ENCODE measurements around the gene AGAP2. TPM values are rescaled to one million over a fixed set of nuclear protein-coding genes. Genes with fewer than 3 reads are reported as not detected.

The AGAP2 gene
- total RNA-seq, 4 donors from 2014 or later, result 0.49 to 2.8 (median 2.0) TPM

DNA sequence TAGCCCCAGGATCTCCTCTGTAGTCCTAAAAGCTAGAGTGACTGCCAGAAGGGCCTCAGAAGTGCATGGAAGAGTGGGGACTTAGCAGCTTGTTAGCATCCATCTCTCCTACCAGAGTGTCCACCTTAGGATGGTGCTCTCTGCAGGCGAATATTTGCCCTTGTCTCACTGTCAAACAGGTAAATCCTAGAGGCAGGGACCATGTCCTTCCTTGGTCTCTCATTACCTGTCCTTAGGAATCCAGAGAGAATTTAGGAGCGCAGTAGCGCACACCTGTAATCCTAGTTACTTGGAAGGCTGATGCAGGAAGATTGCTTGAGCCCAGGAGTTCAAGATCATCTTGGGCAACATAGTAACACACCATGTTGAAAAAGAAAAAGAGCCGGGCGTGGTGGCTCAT, 21.4 kb downstream of the AGAP2 start:
- TF ChIP-seq, protein P1, sequence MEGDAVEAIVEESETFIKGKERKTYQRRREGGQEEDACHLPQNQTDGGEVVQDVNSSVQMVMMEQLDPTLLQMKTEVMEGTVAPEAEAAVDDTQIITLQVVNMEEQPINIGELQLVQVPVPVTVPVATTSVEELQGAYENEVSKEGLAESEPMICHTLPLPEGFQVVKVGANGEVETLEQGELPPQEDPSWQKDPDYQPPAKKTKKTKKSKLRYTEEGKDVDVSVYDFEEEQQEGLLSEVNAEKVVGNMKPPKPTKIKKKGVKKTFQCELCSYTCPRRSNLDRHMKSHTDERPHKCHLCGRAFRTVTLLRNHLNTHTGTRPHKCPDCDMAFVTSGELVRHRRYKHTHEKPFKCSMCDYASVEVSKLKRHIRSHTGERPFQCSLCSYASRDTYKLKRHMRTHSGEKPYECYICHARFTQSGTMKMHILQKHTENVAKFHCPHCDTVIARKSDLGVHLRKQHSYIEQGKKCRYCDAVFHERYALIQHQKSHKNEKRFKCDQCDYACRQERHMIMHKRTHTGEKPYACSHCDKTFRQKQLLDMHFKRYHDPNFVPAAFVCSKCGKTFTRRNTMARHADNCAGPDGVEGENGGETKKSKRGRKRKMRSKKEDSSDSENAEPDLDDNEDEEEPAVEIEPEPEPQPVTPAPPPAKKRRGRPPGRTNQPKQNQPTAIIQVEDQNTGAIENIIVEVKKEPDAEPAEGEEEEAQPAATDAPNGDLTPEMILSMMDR (IDR thresholded peaks at IDR 0.05; ENCODE audit: low read depth), result no peak

- TF ChIP-seq, protein P1 (IDR thresholded peaks at IDR 0.05; ENCODE audit: low read depth), result no peak
Measured at GRCh38 chr12:57716305-57716704, 22.2 kb downstream of the AGAP2 start.

- TF ChIP-seq, protein P1 (IDR thresholded peaks at IDR 0.05; ENCODE audit: low read depth), result no peak
Measured at GRCh38 chr12:57715786-57716185, 22.8 kb downstream of the AGAP2 start.

GRCh38 chr12:57713209-57713608, 25.3 kb downstream of the AGAP2 start:
- TF ChIP-seq, protein P1 (IDR thresholded peaks at IDR 0.05; ENCODE audit: low read depth), result no peak

DNA sequence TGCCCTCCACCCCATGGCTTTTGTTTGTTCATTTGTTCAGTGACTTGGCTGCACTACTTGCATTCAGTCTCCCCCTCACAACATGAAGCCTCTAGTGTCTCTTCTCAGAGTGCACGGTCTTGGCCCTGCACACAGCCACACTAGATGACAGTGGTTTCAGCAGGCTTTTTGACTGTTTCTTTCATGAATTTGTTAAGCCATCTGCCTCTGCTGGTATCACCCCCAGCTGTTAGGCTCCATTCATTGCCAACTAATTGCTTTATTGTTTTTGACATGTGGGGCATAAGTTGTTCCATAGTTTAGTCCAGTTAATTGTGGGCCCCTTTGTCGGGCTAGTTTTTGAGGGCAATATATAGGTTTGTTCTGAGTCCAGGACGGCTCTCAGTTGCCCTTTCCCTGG, 25.8 kb downstream of the AGAP2 start:
- TF ChIP-seq, protein P1 (IDR thresholded peaks at IDR 0.05; ENCODE audit: low read depth), result no peak

DNA sequence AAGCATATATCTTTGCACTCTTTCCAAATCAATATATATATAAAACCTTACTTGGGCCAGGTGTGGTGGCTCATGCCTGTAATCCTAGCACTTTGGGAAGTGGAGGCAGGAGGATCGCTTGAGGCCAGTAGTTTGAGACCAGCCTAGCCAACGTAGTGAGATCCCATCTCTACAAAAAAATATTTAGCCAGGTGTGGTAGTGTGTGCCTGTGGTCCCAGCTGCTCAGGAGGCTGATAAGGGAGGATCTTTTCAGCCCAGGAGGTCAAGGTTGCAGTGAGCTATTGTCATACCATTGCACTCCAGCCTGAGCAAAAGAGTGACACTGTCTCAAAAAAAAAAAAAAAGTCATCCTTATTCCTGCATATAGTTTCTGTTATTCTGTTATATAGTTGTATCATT, 30.2 kb downstream of the AGAP2 start:
- TF ChIP-seq, protein P1 (IDR thresholded peaks at IDR 0.05; ENCODE audit: low read depth), result no peak

GRCh38 chr12:57707250-57707649, 31.3 kb downstream of the AGAP2 start:
- TF ChIP-seq, protein P1 (IDR thresholded peaks at IDR 0.05; ENCODE audit: low read depth), result no peak
